GM18498 (cell line): ENCODE results near the gene DYNC1H1.
"Not testable (repeated sequence)": the region's sequence is repeated elsewhere in the genome, so short reads cannot be mapped to it uniquely, and the experiment has no call there.

Experiments
- ATAC-seq: cut with Tn5 transposase; IDR thresholded peaks from one replicate; pipeline ENCODE4 v1.9.1; 2021; ENCODE audit warnings: mild to moderate bottlenecking, moderate library complexity; ENCODE audit not compliant: unreplicated experiment

DYNC1H1 gene

GRCh38 chr14:102058146-102058545, 93.8 kb downstream of the DYNC1H1 start:
- no peak for ATAC-seq

- no peak for ATAC-seq
Measured at GRCh38 chr14:102058961-102059360, 94.6 kb downstream of the DYNC1H1 start.

GRCh38 chr14:102063109-102063807, 98.9 kb downstream of the DYNC1H1 start:
- no peak for ATAC-seq

- ATAC-seq, result no peak
Measured at GRCh38 chr14:102063808-102064429, 99.5 kb downstream of the DYNC1H1 start.

- not testable (repeated sequence) for ATAC-seq
Measured at GRCh38 chr14:102064590-102064989, 100.2 kb downstream of the DYNC1H1 start.

GRCh38 chr14:102066041-102066451, 101.7 kb downstream of the DYNC1H1 start:
- ATAC-seq, result no peak

GRCh38 chr14:102071283-102071998, 107.1 kb downstream of the DYNC1H1 start:
- ATAC-seq, result no peak

- no peak for ATAC-seq
Measured at GRCh38 chr14:102074415-102074964, 110.1 kb downstream of the DYNC1H1 start.

GRCh38 chr14:102075155-102075554, 110.8 kb downstream of the DYNC1H1 start:
- ATAC-seq, result no peak

- ATAC-seq, result no peak
Measured at GRCh38 chr14:102077382-102077709, 113.0 kb downstream of the DYNC1H1 start.

GRCh38 chr14:102078361-102078791, 114.0 kb downstream of the DYNC1H1 start:
- ATAC-seq, result not testable (repeated sequence)

GRCh38 chr14:102078831-102079699, 114.7 kb downstream of the DYNC1H1 start:
- ATAC-seq, result no peak

- ATAC-seq, result no peak
Measured at GRCh38 chr14:102079700-102079979, 115.3 kb downstream of the DYNC1H1 start.

- no peak for ATAC-seq
Measured at GRCh38 chr14:102080183-102081080, 116.1 kb downstream of the DYNC1H1 start.

GRCh38 chr14:102081231-102082080, 117.1 kb downstream of the DYNC1H1 start:
- ATAC-seq, result no peak

- ATAC-seq, result not testable (repeated sequence)
Measured at GRCh38 chr14:102084522-102084921, 120.1 kb downstream of the DYNC1H1 start.

GRCh38 chr14:102084931-102085330, 120.6 kb downstream of the DYNC1H1 start:
- ATAC-seq, result no peak

- no peak for ATAC-seq
Measured at GRCh38 chr14:102085488-102085887, 121.1 kb downstream of the DYNC1H1 start.
